K562 (cell line): ENCODE data around the gene SP140L. TPM values are rescaled to one million over a fixed set of nuclear protein-coding genes. Genes with fewer than 3 reads are reported as not detected.

Experiments used
- ATAC-seq: fragments of 200-7000 bp; cut with Tn5 transposase; 3 replicates; pipeline ENCODE4 v1.9.1; 2020; ENCODE audit warnings: moderate library complexity
- BruUV-seq: library from RNA; stranded (reverse); fragments of 400-500 nt; replicated peaks from 2 replicates; lab custom pipeline; 2021; lab: Mats Ljungman, UMichigan
- CTCF ChIA-PET: fragments of 300-600 bp; formaldehyde crosslinking; extraction: SDS; loops from one replicate; lab custom pipeline; 2021; ENCODE audit warnings: low intra/inter-chr PET ratio; lab: Yijun Ruan, JAX
- POLR2A ChIA-PET: fragments of 300-600, 350-650 bp; sonication (Branson Sonifier 250); formaldehyde crosslinking; extraction: SDS; loops from one replicate; lab custom pipeline; 2021; ENCODE audit warnings: antibody characterized with exemption, inconsistent platforms; lab: Yijun Ruan, JAX
- DNase-seq, 4 experiments: peaks; one replicate each; pipeline versions ENCODE4 v3.0.0 to v3.0.0-alpha.2; 2011 to 2018; ENCODE audit warnings: low spot score in 3 of 4, mixed read lengths in 3 of 4; ENCODE audit errors: extremely low read depth in 1 of 4
- FAIRE-seq: peaks from 2 replicates; lab custom pipeline; 2011; peaks lifted over from hg19 to GRCh38; lab: Jason Lieb, UNC
- H2AFZ ChIP-seq: 2 replicates; pipeline ENCODE4 v1.6.0; 2011; ENCODE audit warnings: low read depth, low read length, control low read depth, inconsistent platforms
- H3K27ac ChIP-seq: fragments of 200-600 bp; 3 replicates; pipeline ENCODE4 v1.8.0; 2011; ENCODE audit warnings: low read depth, mild to moderate bottlenecking, control low read depth, inconsistent platforms, low read length, moderate library complexity, mixed read lengths; ENCODE audit errors: extremely low read depth
- H3K27me3 ChIP-seq, 2 experiments: fragments of 300-600 bp in 1 of 2; 2 replicates in 1 of 2; 3 replicates in 1 of 2; pipeline versions ENCODE4 v1.6.0 to v1.8.0; 2011; ENCODE audit warnings: inconsistent platforms in 2 of 2, low read length in 2 of 2, mild to moderate bottlenecking in 1 of 2, mixed read lengths in 1 of 2, moderate library complexity in 1 of 2; ENCODE audit not compliant: control insufficient read depth in 2 of 2, insufficient read depth in 2 of 2
- H3K36me3 ChIP-seq: fragments of 300-600 bp; 3 replicates; pipeline ENCODE4 v1.8.0; 2011; ENCODE audit warnings: mild to moderate bottlenecking, low read length, inconsistent platforms; ENCODE audit not compliant: control insufficient read depth, insufficient read depth
- H3K4me1 ChIP-seq, 2 experiments: fragments of 200-600 bp in 1 of 2; replicated peaks in 1 of 2; 2 replicates in 1 of 2; 3 replicates in 1 of 2; pipeline versions ENCODE4 v1.5.1 to v1.8.0; 2011; ENCODE audit warnings: inconsistent platforms in 2 of 2, low read length in 2 of 2, mild to moderate bottlenecking in 1 of 2, mixed read lengths in 1 of 2, moderate library complexity in 1 of 2; ENCODE audit not compliant: control insufficient read depth in 2 of 2, insufficient read depth in 2 of 2
- H3K4me2 ChIP-seq: 2 replicates; pipeline ENCODE4 v1.6.1; 2011; ENCODE audit warnings: low read length, control low read depth, inconsistent platforms, mixed read lengths; ENCODE audit not compliant: insufficient read depth
- H3K4me3 ChIP-seq: fragments of 200-600 bp; sonication (generic), shearing (Covaris generic); 2 replicates; pipeline ENCODE4 v1.5.1; 2016; ENCODE audit warnings: control low read depth, inconsistent platforms
- H3K79me2 ChIP-seq: fragments of 200-600 bp; 3 replicates; pipeline ENCODE4 v1.8.0; 2011; ENCODE audit warnings: low read length, inconsistent platforms; ENCODE audit not compliant: control insufficient read depth, insufficient read depth
- H3K9ac ChIP-seq, 2 experiments: 2 replicates each; pipeline versions ENCODE4 v1.6.0 to v1.6.1; 2011; ENCODE audit warnings: low read depth in 2 of 2, low read length in 2 of 2, control low read depth in 1 of 2, inconsistent platforms in 1 of 2, mild to moderate bottlenecking in 1 of 2, mixed read lengths in 1 of 2; ENCODE audit not compliant: insufficient read depth in 1 of 2
- H3K9me1 ChIP-seq: one replicate; pipeline ENCODE4 v1.6.0; 2011; ENCODE audit warnings: inconsistent platforms, mild to moderate bottlenecking, low read length, moderate library complexity; ENCODE audit not compliant: control insufficient read depth, insufficient read depth
- H3K9me3 ChIP-seq: replicated peaks from 2 replicates; pipeline ENCODE4 v1.5.1; 2011; ENCODE audit warnings: low read depth, low read length, inconsistent platforms; ENCODE audit not compliant: control insufficient read depth, insufficient read depth
- H4K20me1 ChIP-seq: replicated peaks from 2 replicates; pipeline ENCODE4 v1.6.1; 2011; ENCODE audit warnings: low read length, inconsistent platforms, mixed read lengths; ENCODE audit not compliant: control insufficient read depth, insufficient read depth
- CSDE1 ChIP-seq, 2 experiments: fragments of 450-650 bp; IDR thresholded peaks; 2 replicates each; pipeline ENCODE4 v1.6.1; 2016; ENCODE audit warnings: mild to moderate bottlenecking in 1 of 2
- CTBP1 ChIP-seq: fragments of 450-650 bp; IDR thresholded peaks from 2 replicates; pipeline ENCODE4 v1.6.1; 2016; ENCODE audit warnings: borderline replicate concordance
- E2F6 ChIP-seq, 2 experiments: IDR thresholded peaks; 2 replicates each; pipeline ENCODE4 v1.6.1; 2011; ENCODE audit warnings: borderline replicate concordance in 1 of 2, control low read depth in 1 of 2, low read depth in 1 of 2, low read length in 1 of 2, mild to moderate bottlenecking in 1 of 2, mixed read lengths in 1 of 2, moderate library complexity in 1 of 2; ENCODE audit not compliant: insufficient read depth in 1 of 2, insufficient read length in 1 of 2, poor library complexity in 1 of 2, severe bottlenecking in 1 of 2; ENCODE audit errors: extremely low read depth in 1 of 2
- EP300 ChIP-seq: IDR thresholded peaks from 2 replicates; pipeline ENCODE4 v1.6.1; 2012; ENCODE audit warnings: low read length, improper control_type of control experiment
- FOXA1 ChIP-seq: fragments of 450-650 bp; IDR thresholded peaks from 2 replicates; pipeline ENCODE4 v1.6.1; 2016; ENCODE audit warnings: mild to moderate bottlenecking, borderline replicate concordance
- HLTF ChIP-seq: fragments of 450-650 bp; IDR thresholded peaks from 2 replicates; pipeline ENCODE4 v1.6.1; 2016
- KAT8 ChIP-seq: fragments of 450-650 bp; IDR thresholded peaks from 2 replicates; pipeline ENCODE4 v1.6.1; 2016; ENCODE audit warnings: low read depth, mild to moderate bottlenecking
- LARP7 ChIP-seq: fragments of 450-650 bp; IDR thresholded peaks from 2 replicates; pipeline ENCODE4 v1.6.1; 2016
- MYNN ChIP-seq, 2 experiments: sonication (generic); formaldehyde crosslinking in 1 of 2; IDR thresholded peaks; 2 replicates each; pipeline versions ENCODE4 v1.5.0 to v1.6.1; 2016 to 2020; ENCODE audit warnings: antibody characterized with exemption in 1 of 2, missing genetic modification reagents in 1 of 2
- RBM22 ChIP-seq: fragments of 200-400 bp; formaldehyde crosslinking; IDR thresholded peaks from 2 replicates; pipeline ENCODE4 v1.6.1; 2018; ENCODE audit warnings: low read length, low read depth; ENCODE audit not compliant: poor library complexity, severe bottlenecking
- RNF219 ChIP-seq: fragments of 250-450 bp; sonication (Bioruptor Pico); IDR thresholded peaks from 2 replicates; pipeline ENCODE4 v1.5.0; 2022; ENCODE audit warnings: mild to moderate bottlenecking
- SETDB1 ChIP-seq: IDR thresholded peaks from one replicate; pipeline ENCODE4 v1.6.1; 2012; ENCODE audit warnings: low read length, control low read depth, inconsistent platforms
- SIN3A ChIP-seq, 2 experiments: fragments of 150-350 bp in 1 of 2; IDR thresholded peaks; 2 replicates each; pipeline ENCODE4 v1.6.1; 2011 to 2016; ENCODE audit warnings: borderline replicate concordance in 2 of 2, low read depth in 2 of 2, low read length in 2 of 2, mild to moderate bottlenecking in 2 of 2, moderate library complexity in 2 of 2; ENCODE audit not compliant: control insufficient read depth in 1 of 2
- TAF7 ChIP-seq: fragments of 450-650 bp; IDR thresholded peaks from 2 replicates; pipeline ENCODE4 v1.6.1; 2016; ENCODE audit warnings: missing genetic modification characterization, missing compliant biosample characterization
- TOE1 ChIP-seq, 2 experiments: fragments of 450-650 bp in 1 of 2; sonication (generic) in 1 of 2; formaldehyde crosslinking in 1 of 2; IDR thresholded peaks; 2 replicates each; pipeline versions ENCODE4 v1.7.1 to v1.8.0; 2016 to 2022; ENCODE audit warnings: borderline replicate concordance in 2 of 2, mild to moderate bottlenecking in 2 of 2, antibody characterized with exemption in 1 of 2, inconsistent platforms in 1 of 2, low read depth in 1 of 2, missing genetic modification reagents in 1 of 2, moderate library complexity in 1 of 2
- ZNF143 ChIP-seq: sonication (generic); formaldehyde crosslinking; IDR thresholded peaks from 2 replicates; pipeline ENCODE4 v1.9.0; 2022; ENCODE audit warnings: mild to moderate bottlenecking, missing genetic modification reagents
- WGBS: fragments of 100-300 bp; shearing (Covaris generic); methylation state at CpG from one replicate; pipeline ENCODE4 v1.1.6; 2016; ENCODE audit warnings: low coverage, mixed read lengths; ENCODE audit not compliant: insufficient coverage; ENCODE audit errors: missing lambda C conversion rate; 5-methylcytosine and 5-hydroxymethylcytosine counted together
- in situ Hi-C: fragments of 300-500 bp; cut with MboI; formaldehyde crosslinking; loops from 4 replicates; pipeline ENCODE4 v1.15.0; 2018; ENCODE audit warnings: inconsistent platforms, mixed read lengths
- intact Hi-C: fragments of 100-400 bp; cut with micrococcal nuclease; formaldehyde crosslinking; loops from 2 replicates; pipeline ENCODE4 v1.14.2; 2022
- polyA plus RNA-seq, 8 experiments: library from polyadenylated mRNA; depleted of rRNA in 4 of 8; stranded (reverse) in 5 of 8; unstranded in 3 of 8; fragments of >200 nt; fragmentation: Nextera tagmentation in 2 of 8; fragmentation: Illumina TruSeq in 1 of 8; extraction: Ambion mirVana in 2 of 8; extraction: Trizol in 1 of 8; gene quantifications; 2 replicates each; pipeline versions ENCODE4 v1.2.1 to v1.2.3, GENCODE V29; 2011 to 2014; ENCODE audit warnings: inconsistent platforms in 1 of 8, missing spikeins in 1 of 8
- total RNA-seq, 7 experiments: library from RNA; depleted of rRNA in 6 of 7; stranded (reverse); fragments of >200 nt in 6 of 7; fragmentation: Illumina TruSeq in 2 of 7; extraction: Trizol in 2 of 7; gene quantifications; 2 replicates each; pipeline versions ENCODE4 v1.2.1 to v1.2.3, GENCODE V29; 2011 to 2021; ENCODE audit warnings: low replicate concordance in 1 of 7

SP140L gene
- total and polyA plus RNA-seq, 9 of the 15 experiments (the other 6 are each of a cell fraction or from before 2014, with no cell fraction given), result 4.0 to 15.5 (median 11.3) TPM

GRCh38 chr2:230435431-230435830 lies 108.4 kb downstream of the SP140L start:
- no peaks in the 10 kb centered on the region for H3K9me1 ChIP-seq
- peaks cover 4% of the 10 kb centered on the region; the same call in 1 of the 2 replicates for H3K9me3 ChIP-seq
- intact Hi-C loops (no loop called here), in situ Hi-C loops (no loop called here)
- ChIA-PET CTCF (no interaction called here), POLR2A (no interaction called here)
- BruUV-seq, result no TSS peak
- ATAC-seq (no peak), DNase-seq (no peak), FAIRE-seq (no peak)
- no peak overlapping the region for H3K9ac ChIP-seq
- no peaks in the 10 kb centered on the region for H4K20me1 ChIP-seq
- H3K27me3 ChIP-seq, result no peaks in the 10 kb centered on the region
- H3K4me1 ChIP-seq, result no peaks in the 10 kb centered on the region; a peak in 1 of 5 replicates
- WGBS, result 92% methylated on average over 2 of the region's 2 CpGs
- H3K79me2 ChIP-seq, result peaks cover 12% of the 10 kb centered on the region
- no peak overlapping the region for H3K4me2 ChIP-seq
- no peak overlapping the region for H3K27ac ChIP-seq
- H2AFZ ChIP-seq, result no peak overlapping the region
- H3K36me3 ChIP-seq, result no peaks in the 10 kb centered on the region
- H3K4me3 ChIP-seq, result no peak overlapping the region
- no peak for TF ChIP-seq CSDE1 (IDR thresholded peaks at IDR 0.05)
- no peak for TF ChIP-seq RNF219
- TF ChIP-seq FOXA1, result no peak
- TF ChIP-seq CTBP1, result no peak
- TF ChIP-seq MYNN (IDR thresholded peaks at IDR 0.05), result no peak
- TF ChIP-seq MYNN (CRISPR knock-in tag; IDR thresholded peaks at IDR 0.05), result no peak
- no peak for TF ChIP-seq SIN3A (IDR thresholded peaks at IDR 0.05; ENCODE audit: borderline replicate concordance in 2 of 2, control insufficient read depth in 1 of 2, low read depth in 2 of 2, low read length in 2 of 2)
- TF ChIP-seq TOE1 (IDR thresholded peaks at IDR 0.05; ENCODE audit: borderline replicate concordance), result no peak
- no peak for TF ChIP-seq TOE1 (CRISPR knock-in tag; IDR thresholded peaks at IDR 0.05; ENCODE audit: borderline replicate concordance, low read depth)
- TF ChIP-seq TAF7 (tag), result no peak
- no peak for TF ChIP-seq HLTF
- no peak for TF ChIP-seq KAT8
- no peak for TF ChIP-seq SETDB1
- TF ChIP-seq LARP7, result no peak
- TF ChIP-seq E2F6 (IDR thresholded peaks at IDR 0.05; ENCODE audit: borderline replicate concordance in 1 of 2, extremely low read depth in 1 of 2, insufficient read depth in 1 of 2, insufficient read length in 1 of 2, low read depth in 1 of 2, low read length in 1 of 2, poor library complexity in 1 of 2, severe bottlenecking in 1 of 2), result no peak
- TF ChIP-seq EP300, result no peak
- TF ChIP-seq ZNF143 (CRISPR knock-in tag), result no peak
- no peak for TF ChIP-seq RBM22
